ENCODE results near the gene SMTN.
"Not testable (repeated sequence)": the region's sequence is repeated elsewhere in the genome, so short reads cannot be mapped to it uniquely, and the experiment has no call there.

The SMTN gene

GRCh38 chr22:31106001-31106571 lies 25.0 kb downstream of the SMTN start:
- no peak for DNase-seq

GRCh38 chr22:31106731-31107177 lies 25.6 kb downstream of the SMTN start:
- DNase-seq = no peak

GRCh38 chr22:31107178-31107893 lies 26.2 kb downstream of the SMTN start, which contains the start of gene SELENOM:
Gene SELENOM (minus strand): TSS chr22:31107568. CDS start chr22:31107505, 63 bp downstream.
- peak; percentile 49 for DNase-seq

- DNase-seq = no peak
Measured at GRCh38 chr22:31107894-31108218, 26.7 kb downstream of the SMTN start.

- not testable (repeated sequence) for DNase-seq
Measured at GRCh38 chr22:31112547-31113091, 31.5 kb downstream of the SMTN start.

- no peak for DNase-seq
Measured at GRCh38 chr22:31118046-31118820, 37.1 kb downstream of the SMTN start.

- DNase-seq = no peak
Measured at GRCh38 chr22:31119026-31119717, 38.1 kb downstream of the SMTN start.

GRCh38 chr22:31120230-31120629 lies 39.1 kb downstream of the SMTN start:
- no peak for DNase-seq

- DNase-seq = no peak
Measured at GRCh38 chr22:31120642-31121041, 39.5 kb downstream of the SMTN start.

GRCh38 chr22:31121403-31121802 lies 40.3 kb downstream of the SMTN start:
- no peak for DNase-seq

GRCh38 chr22:31122196-31122531 lies 41.0 kb downstream of the SMTN start:
- DNase-seq = no peak

- no peak for DNase-seq
Measured at GRCh38 chr22:31122532-31123291, 41.6 kb downstream of the SMTN start, which contains the start of gene INPP5J. Gene INPP5J (plus strand): TSS chr22:31122966. CDS start chr22:31123015, 49 bp downstream.

- DNase-seq = no peak
Measured at GRCh38 chr22:31123292-31123602, 42.1 kb downstream of the SMTN start.

- DNase-seq = no peak
Measured at GRCh38 chr22:31124290-31124689, 43.2 kb downstream of the SMTN start.

- DNase-seq = no peak
Measured at GRCh38 chr22:31124811-31125465, 43.8 kb downstream of the SMTN start.

- DNase-seq = no peak
Measured at GRCh38 chr22:31125521-31126117, 44.5 kb downstream of the SMTN start.

GRCh38 chr22:31126128-31126868 lies 45.2 kb downstream of the SMTN start:
- DNase-seq = no peak

- no peak for DNase-seq
Measured at GRCh38 chr22:31126869-31127175, 45.7 kb downstream of the SMTN start.

GRCh38 chr22:31127181-31127772 lies 46.2 kb downstream of the SMTN start:
- no peak for DNase-seq

GRCh38 chr22:31128156-31128555 lies 47.0 kb downstream of the SMTN start:
- no peak for DNase-seq

GRCh38 chr22:31130873-31131272 lies 49.8 kb downstream of the SMTN start:
- no peak for DNase-seq

All from KG1 (cell line).